B cell (primary cell): ENCODE measurements around the gene ARHGEF6. TPM values are rescaled to one million over a fixed set of nuclear protein-coding genes. Genes with fewer than 3 reads are reported as not detected.

Experiments used
- ATAC-seq: fragments of 200-7000 bp; cut with Tn5 transposase; one replicate; pipeline ENCODE4 v1.10.0; 2021; ENCODE audit warnings: low read depth, mild to moderate bottlenecking, moderate number of reproducible peaks, moderate library complexity
- CTCF ChIA-PET: fragments of 350-600 bp; sonication (Branson Sonifier 250); formaldehyde crosslinking; loops from one replicate; lab custom pipeline; 2021; ENCODE audit warnings: antibody characterized with exemption, inconsistent platforms; lab: Charles Lee
- POLR2A ChIA-PET: fragments of 350-600 bp; sonication (Branson Sonifier 250); formaldehyde crosslinking; loops from one replicate; lab custom pipeline; 2021; ENCODE audit warnings: antibody characterized with exemption; lab: Charles Lee
- DNase-seq: peaks from one replicate; pipeline ENCODE4 v3.0.0; 2013
- H2AFZ ChIP-seq: 2 replicates; pipeline ENCODE4 v1.6.1; 2012; ENCODE audit warnings: mild to moderate bottlenecking, low read depth, low read length; ENCODE audit not compliant: insufficient read depth, poor library complexity, severe bottlenecking
- H3K27ac ChIP-seq, 2 donors: 1 replicate in 1 of 2; 2 replicates in 1 of 2; pipeline ENCODE4 v1.5.1; 2012 to 2013; ENCODE audit warnings: low read length in 2 of 2, mild to moderate bottlenecking in 2 of 2, moderate library complexity in 1 of 2
- H3K27me3 ChIP-seq, 4 experiments: fragments of 200-600 bp in 1 of 4; sonication (generic) in 1 of 4; replicated peaks in 1 of 4; 1 replicate in 2 of 4; 2 replicates in 2 of 4; pipeline versions ENCODE4 v1.6.1 to v1.7.0; 2013 to 2016; ENCODE audit warnings: low read length in 3 of 4, mild to moderate bottlenecking in 2 of 4, mixed read lengths in 1 of 4, moderate library complexity in 1 of 4; ENCODE audit not compliant: insufficient read depth in 4 of 4, control insufficient read depth in 3 of 4; ENCODE audit errors: control extremely low read depth in 1 of 4
- H3K36me3 ChIP-seq, 2 experiments: replicated peaks in 1 of 2; 1 replicate in 1 of 2; 2 replicates in 1 of 2; pipeline versions ENCODE4 v1.6.1 to v1.7.1; 2013; ENCODE audit warnings: low read length in 1 of 2; ENCODE audit not compliant: insufficient read depth in 2 of 2, control insufficient read depth in 1 of 2; ENCODE audit errors: control extremely low read depth in 1 of 2, extremely low read depth in 1 of 2
- H3K4me1 ChIP-seq, 2 donors: fragments of 200-600 bp in 1 of 2; sonication (generic) in 1 of 2; 1 replicate in 1 of 2; 2 replicates in 1 of 2; pipeline versions ENCODE4 v1.5.1 to v1.6.1; 2013 to 2017; ENCODE audit warnings: low read length in 2 of 2; ENCODE audit not compliant: control insufficient read depth in 2 of 2, insufficient read depth in 2 of 2
- H3K4me2 ChIP-seq: replicated peaks from 2 replicates; pipeline ENCODE3; 2012; ENCODE audit warnings: mild to moderate bottlenecking, low read depth, low read length; ENCODE audit not compliant: poor library complexity, severe bottlenecking
- H3K4me3 ChIP-seq, 5 experiments: fragments of 200-600 bp in 1 of 5; sonication (generic) in 1 of 5; 1 replicate in 3 of 5; 2 replicates in 2 of 5; pipeline versions ENCODE4 v1.5.1 to v1.7.0; 2011 to 2016; ENCODE audit warnings: low read length in 4 of 5, mild to moderate bottlenecking in 4 of 5, low read depth in 2 of 5, control low read depth in 1 of 5, moderate library complexity in 1 of 5; ENCODE audit not compliant: insufficient read depth in 1 of 5; ENCODE audit errors: control extremely low read depth in 1 of 5, extremely low read depth in 1 of 5
- H3K79me2 ChIP-seq: fragments of 200-600 bp; sonication (generic); one replicate; pipeline ENCODE4 v1.6.0; 2016; ENCODE audit warnings: low read length; ENCODE audit not compliant: control insufficient read depth, insufficient read depth
- H3K9ac ChIP-seq: fragments of 200-600 bp; sonication (generic); 2 replicates; pipeline ENCODE4 v1.6.1; 2017; ENCODE audit warnings: mild to moderate bottlenecking, low read length, moderate library complexity
- H3K9me3 ChIP-seq, 3 donors: one replicate each; pipeline versions ENCODE4 v1.6.1 to v1.7.1; 2013; ENCODE audit warnings: low read length in 2 of 3; ENCODE audit not compliant: control insufficient read depth in 2 of 3, insufficient read depth in 1 of 3; ENCODE audit errors: control extremely low read depth in 1 of 3
- H4K20me1 ChIP-seq: 2 replicates; pipeline ENCODE4 v1.6.0; 2012; ENCODE audit warnings: mild to moderate bottlenecking, low read length; ENCODE audit not compliant: insufficient read depth, control insufficient read depth, poor library complexity, severe bottlenecking
- H3K27ac Mint-ChIP-seq: one replicate; pipeline ENCODE4 v1.8.0; 2021; ENCODE audit warnings: mixed read lengths
- H3K27me3 Mint-ChIP-seq: one replicate; pipeline ENCODE4 v1.8.0; 2021; ENCODE audit warnings: mixed read lengths
- H3K4me1 Mint-ChIP-seq: one replicate; pipeline ENCODE4 v1.8.0; 2021; ENCODE audit warnings: mixed read lengths
- H3K4me3 Mint-ChIP-seq: one replicate; pipeline ENCODE4 v1.8.0; 2021; ENCODE audit warnings: mixed read lengths
- H3K9me3 Mint-ChIP-seq: one replicate; pipeline ENCODE4 v1.8.0; 2022; ENCODE audit warnings: mixed read lengths; ENCODE audit not compliant: insufficient read depth
- EZH2 ChIP-seq: IDR thresholded peaks from 2 replicates; pipeline ENCODE4 v1.6.1; 2012; ENCODE audit warnings: borderline replicate concordance, low read depth, mild to moderate bottlenecking, moderate library complexity, low read length; ENCODE audit not compliant: insufficient read depth, poor library complexity, severe bottlenecking
- WGBS: methylation state at CpG from one replicate; pipeline ENCODE4 v1.1.5; 2013; ENCODE audit warnings: missing lambda C conversion rate; ENCODE audit not compliant: insufficient coverage; 5-methylcytosine and 5-hydroxymethylcytosine counted together
- intact Hi-C: fragments of 100-400 bp; cut with micrococcal nuclease; formaldehyde crosslinking; loops from one replicate; pipeline ENCODE4 v1.10.0; 2022
- polyA plus RNA-seq: library from polyadenylated mRNA; depleted of rRNA; stranded (reverse); fragments of >200 nt; gene quantifications from 2 replicates; pipeline ENCODE4 v1.2.3, GENCODE V29; 2012
- total RNA-seq, 2 donors: library from RNA; stranded (reverse); fragments of 120-200 nt in 1 of 2; gene quantifications; 1 replicate in 1 of 2; 2 replicates in 1 of 2; pipeline versions ENCODE4 v1.2.3 to v1.2.4, GENCODE V29; 2013 to 2022
- TF ChIP-seq, protein P1 (sequence below): fragments of 200-600 bp; IDR thresholded peaks from one replicate; pipeline ENCODE4 v1.8.0; 2022; ENCODE audit warnings: antibody characterized with exemption, mild to moderate bottlenecking

ARHGEF6 gene
- total and polyA plus RNA-seq, 2 donors (not counting 1 experiment from before 2014, with no cell fraction given): 29.6 to 43.4 TPM

GRCh38 chrX:136623396-136623795 is 157.3 kb downstream of the ARHGEF6 start:
- Histone ChIP-seq H3K36me3 (no peaks in the 10 kb centered on the region), H3K27me3 (no peaks in the 10 kb centered on the region), H3K27ac (no peak overlapping the region), H3K79me2 (no peaks in the 10 kb centered on the region), H3K4me1 (no peaks in the 10 kb centered on the region), H2AFZ (no peak overlapping the region), H3K4me2 (no peak overlapping the region), H3K4me3 (no peak overlapping the region), H4K20me1 (no peaks in the 10 kb centered on the region), H3K9ac (no peak overlapping the region), H3K9me3 (no peaks in the 10 kb centered on the region)
- TF ChIP-seq, protein P1, sequence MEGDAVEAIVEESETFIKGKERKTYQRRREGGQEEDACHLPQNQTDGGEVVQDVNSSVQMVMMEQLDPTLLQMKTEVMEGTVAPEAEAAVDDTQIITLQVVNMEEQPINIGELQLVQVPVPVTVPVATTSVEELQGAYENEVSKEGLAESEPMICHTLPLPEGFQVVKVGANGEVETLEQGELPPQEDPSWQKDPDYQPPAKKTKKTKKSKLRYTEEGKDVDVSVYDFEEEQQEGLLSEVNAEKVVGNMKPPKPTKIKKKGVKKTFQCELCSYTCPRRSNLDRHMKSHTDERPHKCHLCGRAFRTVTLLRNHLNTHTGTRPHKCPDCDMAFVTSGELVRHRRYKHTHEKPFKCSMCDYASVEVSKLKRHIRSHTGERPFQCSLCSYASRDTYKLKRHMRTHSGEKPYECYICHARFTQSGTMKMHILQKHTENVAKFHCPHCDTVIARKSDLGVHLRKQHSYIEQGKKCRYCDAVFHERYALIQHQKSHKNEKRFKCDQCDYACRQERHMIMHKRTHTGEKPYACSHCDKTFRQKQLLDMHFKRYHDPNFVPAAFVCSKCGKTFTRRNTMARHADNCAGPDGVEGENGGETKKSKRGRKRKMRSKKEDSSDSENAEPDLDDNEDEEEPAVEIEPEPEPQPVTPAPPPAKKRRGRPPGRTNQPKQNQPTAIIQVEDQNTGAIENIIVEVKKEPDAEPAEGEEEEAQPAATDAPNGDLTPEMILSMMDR: no peak
- TF ChIP-seq EZH2: no peak
- intact Hi-C loops: no loop called here
- ATAC-seq (no peak), DNase-seq (no peak)
- no peaks in the 10 kb centered on the region for H3K4me1 Mint-ChIP-seq
- POLR2A ChIA-PET: no interaction called here
- no peaks in the 10 kb centered on the region for H3K9me3 Mint-ChIP-seq
- H3K4me3 Mint-ChIP-seq: no peak overlapping the region
- no CpG with 5 or more reads among the region's 1 CpG for WGBS
- no peaks in the 10 kb centered on the region for H3K27me3 Mint-ChIP-seq
- CTCF ChIA-PET: interaction anchor here (1.1 kb wide), 1 partner anchor 9 kb away, joined by 3 read pairs; no protein-coding TSS in a partner anchor
- H3K27ac Mint-ChIP-seq: no peak overlapping the region

GRCh38 chrX:136622568-136622967 is 158.2 kb downstream of the ARHGEF6 start:
- Histone ChIP-seq H3K36me3 (no peaks in the 10 kb centered on the region), H4K20me1 (no peaks in the 10 kb centered on the region), H3K9me3 (no peaks in the 10 kb centered on the region), H3K4me1 (no peaks in the 10 kb centered on the region), H3K79me2 (no peaks in the 10 kb centered on the region), H3K4me3 (no peak overlapping the region), H3K9ac (no peak overlapping the region), H3K4me2 (no peak overlapping the region), H3K27me3 (no peaks in the 10 kb centered on the region), H3K27ac (no peak overlapping the region), H2AFZ (no peak overlapping the region)
- H3K4me1 Mint-ChIP-seq: no peaks in the 10 kb centered on the region
- no peaks in the 10 kb centered on the region for H3K27me3 Mint-ChIP-seq
- H3K27ac Mint-ChIP-seq: no peak overlapping the region
- DNase-seq (no peak), ATAC-seq (no peak)
- intact Hi-C loops: no loop called here
- H3K4me3 Mint-ChIP-seq: no peak overlapping the region
- ChIA-PET POLR2A (no interaction called here), CTCF (interaction anchor here (0.6 to 1.1 kb wide), 2 partner anchors 10 to 14 kb away, joined by 3 to 5 read pairs; no protein-coding TSS in a partner anchor)
- H3K9me3 Mint-ChIP-seq: no peaks in the 10 kb centered on the region
- TF ChIP-seq, protein P1: no peak
- no peak for TF ChIP-seq EZH2
- WGBS: no CpG with 5 or more reads among the region's 4 CpGs
